HEK293 (cell line): ENCODE results near the gene BIN1.

Source experiments
- MZF1 ChIP-seq: fragments of 450-650 bp; formaldehyde crosslinking; IDR thresholded peaks from 2 replicates; pipeline ENCODE4 v1.5.1; 2017; ENCODE audit warnings: missing biosample characterization, missing genetic modification characterization, borderline replicate concordance
- YY1 ChIP-seq: fragments of 450-650 bp; formaldehyde crosslinking; IDR thresholded peaks from 2 replicates; pipeline ENCODE4 v1.5.1; 2018; ENCODE audit warnings: missing biosample characterization, missing genetic modification characterization
- ZIC2 ChIP-seq: fragments of 450-650 bp; formaldehyde crosslinking; IDR thresholded peaks from 2 replicates; pipeline ENCODE4 v1.5.1; 2016; ENCODE audit warnings: missing biosample characterization, missing genetic modification characterization
- ZNF140 ChIP-seq: fragments of 450-650 bp; formaldehyde crosslinking; IDR thresholded peaks from 2 replicates; pipeline ENCODE4 v1.5.1; 2016; ENCODE audit warnings: missing biosample characterization, missing genetic modification characterization
- ZNF184 ChIP-seq: fragments of 450-650 bp; IDR thresholded peaks from 2 replicates; pipeline ENCODE4 v1.5.1; 2018; ENCODE audit warnings: missing biosample characterization, mild to moderate bottlenecking, missing genetic modification characterization
- ZNF302 ChIP-seq: fragments of 450-650 bp; formaldehyde crosslinking; IDR thresholded peaks from 2 replicates; pipeline ENCODE4 v1.5.1; 2016; ENCODE audit warnings: missing biosample characterization, missing genetic modification characterization, low read depth
- ZNF404 ChIP-seq: fragments of 450-650 bp; formaldehyde crosslinking; IDR thresholded peaks from 2 replicates; pipeline ENCODE4 v1.5.1; 2017; ENCODE audit warnings: missing biosample characterization, missing genetic modification characterization
- ZSCAN16 ChIP-seq: fragments of 450-650 bp; formaldehyde crosslinking; IDR thresholded peaks from 2 replicates; pipeline ENCODE4 v1.5.1; 2016; ENCODE audit warnings: missing biosample characterization, missing genetic modification characterization
- TF ChIP-seq, protein P1 (sequence below): fragments of 450-650 bp; formaldehyde crosslinking; IDR thresholded peaks from 2 replicates; pipeline ENCODE4 v1.5.1; 2016; ENCODE audit warnings: missing biosample characterization, missing genetic modification characterization
- TF ChIP-seq, protein P2 (sequence below): IDR thresholded peaks from 2 replicates; pipeline ENCODE4 v1.6.1; 2011; ENCODE audit warnings: mild to moderate bottlenecking, low read depth, low read length, borderline replicate concordance
- TF ChIP-seq, protein P3 (sequence below): fragments of 450-650 bp; formaldehyde crosslinking; IDR thresholded peaks from 2 replicates; pipeline ENCODE4 v1.5.1; 2016; ENCODE audit warnings: missing biosample characterization, missing genetic modification characterization
- TF ChIP-seq, protein P4 (sequence below): fragments of 450-650 bp; formaldehyde crosslinking; IDR thresholded peaks from 2 replicates; pipeline ENCODE4 v1.5.1; 2016; ENCODE audit warnings: missing biosample characterization, missing genetic modification characterization, low read depth

DNA sequence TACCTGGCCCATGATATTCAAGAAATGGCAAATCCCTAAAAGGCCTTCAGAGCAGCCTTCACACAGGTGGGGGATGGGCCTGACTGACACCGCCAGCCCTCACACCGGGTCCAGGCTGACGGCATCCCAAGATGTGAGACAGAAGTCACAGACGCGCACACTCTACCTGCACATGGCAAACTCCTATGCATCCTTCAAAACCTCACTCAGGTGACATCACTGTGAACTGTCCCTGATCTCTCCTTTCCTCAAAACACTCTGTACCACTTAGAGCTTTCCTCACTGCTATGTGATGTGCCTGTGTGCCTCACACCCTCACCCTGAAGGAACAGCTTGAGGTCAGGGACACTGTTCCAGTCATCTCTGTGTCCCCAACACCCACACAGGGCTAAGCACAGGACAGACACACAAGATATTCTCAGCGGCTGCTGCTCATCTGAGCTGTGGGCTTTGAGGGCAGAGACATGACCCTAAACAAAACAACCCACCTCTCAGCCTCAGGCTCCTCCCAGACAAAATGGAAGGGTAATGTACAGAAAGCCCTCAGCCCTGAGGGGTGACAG lies 27.5 kb downstream of the BIN1 start:
- TF ChIP-seq, protein P1, sequence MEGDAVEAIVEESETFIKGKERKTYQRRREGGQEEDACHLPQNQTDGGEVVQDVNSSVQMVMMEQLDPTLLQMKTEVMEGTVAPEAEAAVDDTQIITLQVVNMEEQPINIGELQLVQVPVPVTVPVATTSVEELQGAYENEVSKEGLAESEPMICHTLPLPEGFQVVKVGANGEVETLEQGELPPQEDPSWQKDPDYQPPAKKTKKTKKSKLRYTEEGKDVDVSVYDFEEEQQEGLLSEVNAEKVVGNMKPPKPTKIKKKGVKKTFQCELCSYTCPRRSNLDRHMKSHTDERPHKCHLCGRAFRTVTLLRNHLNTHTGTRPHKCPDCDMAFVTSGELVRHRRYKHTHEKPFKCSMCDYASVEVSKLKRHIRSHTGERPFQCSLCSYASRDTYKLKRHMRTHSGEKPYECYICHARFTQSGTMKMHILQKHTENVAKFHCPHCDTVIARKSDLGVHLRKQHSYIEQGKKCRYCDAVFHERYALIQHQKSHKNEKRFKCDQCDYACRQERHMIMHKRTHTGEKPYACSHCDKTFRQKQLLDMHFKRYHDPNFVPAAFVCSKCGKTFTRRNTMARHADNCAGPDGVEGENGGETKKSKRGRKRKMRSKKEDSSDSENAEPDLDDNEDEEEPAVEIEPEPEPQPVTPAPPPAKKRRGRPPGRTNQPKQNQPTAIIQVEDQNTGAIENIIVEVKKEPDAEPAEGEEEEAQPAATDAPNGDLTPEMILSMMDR (tag by site-specific recombination), result no peak
- TF ChIP-seq ZNF140 (no peak), ZNF184 (tag by site-specific recombination) (no peak), ZNF404 (no peak), YY1 (tag by site-specific recombination) (no peak), ZNF302 (tag by site-specific recombination) (no peak), MZF1 (tag by site-specific recombination) (no peak), ZSCAN16 (no peak), ZIC2 (no peak)
- TF ChIP-seq, protein P2, sequence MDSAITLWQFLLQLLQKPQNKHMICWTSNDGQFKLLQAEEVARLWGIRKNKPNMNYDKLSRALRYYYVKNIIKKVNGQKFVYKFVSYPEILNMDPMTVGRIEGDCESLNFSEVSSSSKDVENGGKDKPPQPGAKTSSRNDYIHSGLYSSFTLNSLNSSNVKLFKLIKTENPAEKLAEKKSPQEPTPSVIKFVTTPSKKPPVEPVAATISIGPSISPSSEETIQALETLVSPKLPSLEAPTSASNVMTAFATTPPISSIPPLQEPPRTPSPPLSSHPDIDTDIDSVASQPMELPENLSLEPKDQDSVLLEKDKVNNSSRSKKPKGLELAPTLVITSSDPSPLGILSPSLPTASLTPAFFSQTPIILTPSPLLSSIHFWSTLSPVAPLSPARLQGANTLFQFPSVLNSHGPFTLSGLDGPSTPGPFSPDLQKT, result no peak
- TF ChIP-seq, protein P3, sequence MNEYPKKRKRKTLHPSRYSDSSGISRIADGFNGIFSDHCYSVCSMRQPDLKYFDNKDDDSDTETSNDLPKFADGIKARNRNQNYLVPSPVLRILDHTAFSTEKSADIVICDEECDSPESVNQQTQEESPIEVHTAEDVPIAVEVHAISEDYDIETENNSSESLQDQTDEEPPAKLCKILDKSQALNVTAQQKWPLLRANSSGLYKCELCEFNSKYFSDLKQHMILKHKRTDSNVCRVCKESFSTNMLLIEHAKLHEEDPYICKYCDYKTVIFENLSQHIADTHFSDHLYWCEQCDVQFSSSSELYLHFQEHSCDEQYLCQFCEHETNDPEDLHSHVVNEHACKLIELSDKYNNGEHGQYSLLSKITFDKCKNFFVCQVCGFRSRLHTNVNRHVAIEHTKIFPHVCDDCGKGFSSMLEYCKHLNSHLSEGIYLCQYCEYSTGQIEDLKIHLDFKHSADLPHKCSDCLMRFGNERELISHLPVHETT (tag by site-specific recombination), result no peak
- TF ChIP-seq, protein P4, sequence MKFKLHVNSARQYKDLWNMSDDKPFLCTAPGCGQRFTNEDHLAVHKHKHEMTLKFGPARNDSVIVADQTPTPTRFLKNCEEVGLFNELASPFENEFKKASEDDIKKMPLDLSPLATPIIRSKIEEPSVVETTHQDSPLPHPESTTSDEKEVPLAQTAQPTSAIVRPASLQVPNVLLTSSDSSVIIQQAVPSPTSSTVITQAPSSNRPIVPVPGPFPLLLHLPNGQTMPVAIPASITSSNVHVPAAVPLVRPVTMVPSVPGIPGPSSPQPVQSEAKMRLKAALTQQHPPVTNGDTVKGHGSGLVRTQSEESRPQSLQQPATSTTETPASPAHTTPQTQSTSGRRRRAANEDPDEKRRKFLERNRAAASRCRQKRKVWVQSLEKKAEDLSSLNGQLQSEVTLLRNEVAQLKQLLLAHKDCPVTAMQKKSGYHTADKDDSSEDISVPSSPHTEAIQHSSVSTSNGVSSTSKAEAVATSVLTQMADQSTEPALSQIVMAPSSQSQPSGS (tag by site-specific recombination), result no peak
